ENCODE data around the gene FNDC3B.

FNDC3B gene

GRCh38 chr3:172111163-172111562, 71.8 kb downstream of the FNDC3B start:
- in situ Hi-C loops (cut with HindIII; ENCODE audit: low sequenced_read_pairs), result no loop called here

- in situ Hi-C loops (cut with HindIII; ENCODE audit: low sequenced_read_pairs), result no loop called here
Measured at GRCh38 chr3:172112078-172112733, 72.8 kb downstream of the FNDC3B start.

GRCh38 chr3:172112734-172113120, 73.3 kb downstream of the FNDC3B start:
- in situ Hi-C loops (cut with HindIII; ENCODE audit: low sequenced_read_pairs), result no loop called here

- in situ Hi-C loops (cut with HindIII; ENCODE audit: low sequenced_read_pairs), result no loop called here
Measured at GRCh38 chr3:172113710-172114109, 74.3 kb downstream of the FNDC3B start.

- in situ Hi-C loops (cut with HindIII; ENCODE audit: low sequenced_read_pairs), result no loop called here
Measured at GRCh38 chr3:172115059-172115458, 75.7 kb downstream of the FNDC3B start.

- in situ Hi-C loops (cut with HindIII; ENCODE audit: low sequenced_read_pairs), result no loop called here
Measured at GRCh38 chr3:172115787-172116186, 76.4 kb downstream of the FNDC3B start.

GRCh38 chr3:172118019-172118418, 78.6 kb downstream of the FNDC3B start:
- in situ Hi-C loops (cut with HindIII; ENCODE audit: low sequenced_read_pairs), result no loop called here

GRCh38 chr3:172119266-172119969, 80.0 kb downstream of the FNDC3B start:
- in situ Hi-C loops (cut with HindIII; ENCODE audit: low sequenced_read_pairs), result no loop called here

- in situ Hi-C loops (cut with HindIII; ENCODE audit: low sequenced_read_pairs), result no loop called here
Measured at GRCh38 chr3:172120912-172121311, 81.5 kb downstream of the FNDC3B start.

GRCh38 chr3:172121981-172122380, 82.6 kb downstream of the FNDC3B start:
- in situ Hi-C loops (cut with HindIII; ENCODE audit: low sequenced_read_pairs), result no loop called here

- in situ Hi-C loops (cut with HindIII; ENCODE audit: low sequenced_read_pairs), result no loop called here
Measured at GRCh38 chr3:172124271-172124670, 84.9 kb downstream of the FNDC3B start.

GRCh38 chr3:172125053-172125452, 85.7 kb downstream of the FNDC3B start:
- in situ Hi-C loops (cut with HindIII; ENCODE audit: low sequenced_read_pairs), result no loop called here

- in situ Hi-C loops (cut with HindIII; ENCODE audit: low sequenced_read_pairs), result no loop called here
Measured at GRCh38 chr3:172125963-172126457, 86.6 kb downstream of the FNDC3B start.

- in situ Hi-C loops (cut with HindIII; ENCODE audit: low sequenced_read_pairs), result no loop called here
Measured at GRCh38 chr3:172126741-172127140, 87.4 kb downstream of the FNDC3B start.

- in situ Hi-C loops (cut with HindIII; ENCODE audit: low sequenced_read_pairs), result no loop called here
Measured at GRCh38 chr3:172127141-172127540, 87.8 kb downstream of the FNDC3B start.

- in situ Hi-C loops (cut with HindIII; ENCODE audit: low sequenced_read_pairs), result no loop called here
Measured at GRCh38 chr3:172127929-172128580, 88.7 kb downstream of the FNDC3B start.

- in situ Hi-C loops (cut with HindIII; ENCODE audit: low sequenced_read_pairs), result no loop called here
Measured at GRCh38 chr3:172128858-172129257, 89.5 kb downstream of the FNDC3B start.

GRCh38 chr3:172129498-172129849, 90.1 kb downstream of the FNDC3B start:
- in situ Hi-C loops (cut with HindIII; ENCODE audit: low sequenced_read_pairs), result no loop called here

GRCh38 chr3:172129850-172130716, 90.7 kb downstream of the FNDC3B start:
- in situ Hi-C loops (cut with HindIII; ENCODE audit: low sequenced_read_pairs), result no loop called here

- in situ Hi-C loops (cut with HindIII; ENCODE audit: low sequenced_read_pairs), result no loop called here
Measured at GRCh38 chr3:172130717-172131050, 91.3 kb downstream of the FNDC3B start.

- in situ Hi-C loops (cut with HindIII; ENCODE audit: low sequenced_read_pairs), result no loop called here
Measured at GRCh38 chr3:172131746-172132145, 92.4 kb downstream of the FNDC3B start.

Data from DLD1 (cell line).